H1 (cell line): Measurements from ENCODE around the gene NBEA. TPM values are rescaled to one million over a fixed set of nuclear protein-coding genes. Genes with fewer than 3 reads are reported as not detected.

Experiments used
- CTCF ChIA-PET: fragments of 300-600 bp; sonication (Branson Sonifier 250); formaldehyde crosslinking; loops from one replicate; lab custom pipeline; 2021; ENCODE audit not compliant: partially characterized antibody; lab: Charles Lee
- POLR2A ChIA-PET: fragments of 300-600 bp; sonication (Branson Sonifier 250); formaldehyde crosslinking; loops from one replicate; lab custom pipeline; 2021; ENCODE audit warnings: inconsistent platforms; ENCODE audit not compliant: partially characterized antibody; lab: Charles Lee
- DNase-seq, 2 experiments: peaks; one replicate each; pipeline versions ENCODE4 v3.0.0 to v3.0.0-alpha.2; 2010 to 2022; ENCODE audit warnings: low spot score in 2 of 2, low read depth in 1 of 2, mixed read lengths in 1 of 2
- FAIRE-seq: peaks from 2 replicates; lab custom pipeline; 2011; peaks lifted over from hg19 to GRCh38; lab: Jason Lieb, UNC
- H2AFZ ChIP-seq: 2 replicates; pipeline ENCODE4 v1.8.1; 2012; ENCODE audit warnings: low read length, inconsistent platforms
- H2AK5ac ChIP-seq: 2 replicates; pipeline ENCODE4 v1.6.1; 2013; ENCODE audit warnings: low read depth, low read length
- H2BK120ac ChIP-seq: replicated peaks from 2 replicates; pipeline ENCODE3; 2013; ENCODE audit warnings: low read depth, low read length, inconsistent platforms
- H2BK12ac ChIP-seq: 2 replicates; pipeline ENCODE4 v1.6.1; 2013; ENCODE audit warnings: low read depth, low read length
- H2BK15ac ChIP-seq: 2 replicates; pipeline ENCODE4 v1.6.1; 2013; ENCODE audit warnings: low read length
- H2BK20ac ChIP-seq: 2 replicates; pipeline ENCODE4 v1.6.1; 2013; ENCODE audit warnings: low read length
- H2BK5ac ChIP-seq: 2 replicates; pipeline ENCODE4 v1.6.1; 2013; ENCODE audit warnings: low read depth, low read length
- H3K14ac ChIP-seq: 2 replicates; pipeline ENCODE4 v1.6.1; 2013; ENCODE audit warnings: inconsistent platforms; ENCODE audit not compliant: insufficient read length
- H3K18ac ChIP-seq: 2 replicates; pipeline ENCODE4 v1.6.1; 2013; ENCODE audit warnings: low read length; ENCODE audit errors: extremely low read depth
- H3K23ac ChIP-seq: 2 replicates; pipeline ENCODE4 v1.6.1; 2013; ENCODE audit warnings: inconsistent platforms; ENCODE audit not compliant: insufficient read length
- H3K23me2 ChIP-seq: 2 replicates; pipeline ENCODE4 v1.6.1; 2013; ENCODE audit warnings: low read depth, low read length
- H3K27ac ChIP-seq: 2 replicates; pipeline ENCODE4 v1.6.1; 2011; ENCODE audit warnings: low read depth, low read length, inconsistent platforms
- H3K27me3 ChIP-seq, 4 experiments: replicated peaks in 1 of 4; 1 replicate in 1 of 4; 2 replicates in 3 of 4; pipeline versions ENCODE4 v1.6.1 to v1.8.1; 2011 to 2013; ENCODE audit warnings: low read length in 3 of 4, mild to moderate bottlenecking in 3 of 4, inconsistent platforms in 2 of 4, mixed read lengths in 2 of 4, moderate library complexity in 1 of 4; ENCODE audit not compliant: control insufficient read depth in 3 of 4, insufficient read depth in 3 of 4; ENCODE audit errors: extremely low read depth in 1 of 4
- H3K36me3 ChIP-seq, 4 experiments: 2 replicates each; pipeline versions ENCODE4 v1.6.1 to v1.8.1; 2011 to 2013; ENCODE audit warnings: mild to moderate bottlenecking in 4 of 4, low read length in 3 of 4, moderate library complexity in 2 of 4, control low read depth in 1 of 4, inconsistent platforms in 1 of 4; ENCODE audit not compliant: insufficient read depth in 4 of 4, control insufficient read depth in 2 of 4
- H3K4ac ChIP-seq: replicated peaks from 2 replicates; pipeline ENCODE3; 2013; ENCODE audit warnings: low read length, low read depth, mixed read lengths, inconsistent platforms; ENCODE audit not compliant: insufficient read length
- H3K4me1 ChIP-seq, 4 experiments: replicated peaks in 1 of 4; 1 replicate in 1 of 4; 2 replicates in 3 of 4; pipeline versions ENCODE4 v1.6.1 to v1.8.1; 2011 to 2013; ENCODE audit warnings: low read length in 3 of 4, inconsistent platforms in 2 of 4, mixed read lengths in 1 of 4; ENCODE audit not compliant: insufficient read depth in 4 of 4, control insufficient read depth in 3 of 4
- H3K4me2 ChIP-seq, 2 experiments: 2 replicates each; pipeline versions ENCODE4 v1.6.1 to v1.8.1; 2011 to 2013; ENCODE audit warnings: low read depth in 2 of 2, low read length in 2 of 2, control low read depth in 1 of 2, inconsistent platforms in 1 of 2, mild to moderate bottlenecking in 1 of 2; ENCODE audit not compliant: insufficient read depth in 1 of 2
- H3K4me3 ChIP-seq, 4 experiments: fragments of 200-600, 300-600 bp in 1 of 4; sonication (generic), shearing (Covaris generic), sonication (Bioruptor Twin) in 1 of 4; 2 replicates each; pipeline versions ENCODE4 v1.5.1 to v1.8.1; 2011 to 2016; ENCODE audit warnings: low read length in 4 of 4, low read depth in 3 of 4, control low read depth in 2 of 4, inconsistent platforms in 2 of 4, mild to moderate bottlenecking in 2 of 4, mixed read lengths in 1 of 4, moderate library complexity in 1 of 4; ENCODE audit not compliant: insufficient read depth in 2 of 4; ENCODE audit errors: extremely low read depth in 1 of 4
- H3K56ac ChIP-seq: replicated peaks from 2 replicates; pipeline ENCODE3; 2013; ENCODE audit warnings: low read depth, mild to moderate bottlenecking, mixed read lengths, low read length, inconsistent platforms; ENCODE audit not compliant: insufficient read length
- H3K79me1 ChIP-seq: 2 replicates; pipeline ENCODE4 v1.6.1; 2013; ENCODE audit warnings: low read depth, low read length, control low read depth
- H3K79me2 ChIP-seq, 2 experiments: 2 replicates each; pipeline versions ENCODE4 v1.6.1 to v1.8.1; 2012 to 2013; ENCODE audit warnings: low read length in 2 of 2, mild to moderate bottlenecking in 2 of 2, inconsistent platforms in 1 of 2; ENCODE audit not compliant: insufficient read depth in 2 of 2, control insufficient read depth in 1 of 2
- H3K9ac ChIP-seq, 4 experiments: replicated peaks in 1 of 4; 1 replicate in 1 of 4; 2 replicates in 3 of 4; pipeline versions ENCODE4 v1.6.1 to v1.8.1; 2011 to 2013; ENCODE audit warnings: low read depth in 3 of 4, low read length in 3 of 4, control low read depth in 2 of 4, mild to moderate bottlenecking in 2 of 4, moderate library complexity in 2 of 4, inconsistent platforms in 1 of 4; ENCODE audit errors: extremely low read depth in 1 of 4
- H3K9me3 ChIP-seq, 2 experiments: 2 replicates each; pipeline versions ENCODE4 v1.6.1 to v1.8.1; 2012 to 2013; ENCODE audit warnings: mild to moderate bottlenecking in 2 of 2, moderate library complexity in 2 of 2, control low read depth in 1 of 2, inconsistent platforms in 1 of 2, low read depth in 1 of 2, low read length in 1 of 2, mixed read lengths in 1 of 2; ENCODE audit not compliant: insufficient read depth in 2 of 2
- H4K20me1 ChIP-seq, 2 experiments: replicated peaks in 1 of 2; 2 replicates each; pipeline versions ENCODE3 to v1.8.1; 2011 to 2013; ENCODE audit warnings: inconsistent platforms in 2 of 2, low read length in 2 of 2, mild to moderate bottlenecking in 1 of 2; ENCODE audit not compliant: insufficient read depth in 2 of 2, control insufficient read depth in 1 of 2
- H4K5ac ChIP-seq: 2 replicates; pipeline ENCODE4 v1.6.1; 2013; ENCODE audit warnings: low read length, low read depth, mixed read lengths, inconsistent platforms; ENCODE audit not compliant: insufficient read length
- H4K8ac ChIP-seq: 2 replicates; pipeline ENCODE4 v1.8.0; 2013; ENCODE audit warnings: mild to moderate bottlenecking, moderate library complexity, low read length, inconsistent platforms; ENCODE audit not compliant: insufficient read depth; ENCODE audit errors: extremely low read depth
- H4K91ac ChIP-seq: replicated peaks from 2 replicates; pipeline ENCODE3; 2013; ENCODE audit warnings: low read length, mixed read lengths, inconsistent platforms; ENCODE audit not compliant: insufficient read length
- RFX5 ChIP-seq: IDR thresholded peaks from 2 replicates; pipeline ENCODE4 v1.6.1; 2011; ENCODE audit warnings: low read depth, low read length, improper control_type of control experiment, borderline replicate concordance
- WGBS, 2 experiments: shearing (Covaris generic) in 1 of 2; methylation state at CpG; one replicate each; pipeline versions ENCODE4 v1.1.6 to v1.1.7; 2013 to 2015; ENCODE audit warnings: low lambda C conversion rate in 2 of 2, mixed read lengths in 2 of 2, inconsistent platforms in 1 of 2, low coverage in 1 of 2, missing lambda C conversion rate in 1 of 2; ENCODE audit not compliant: insufficient replicate concordance in 2 of 2, insufficient coverage in 1 of 2, insufficient read length in 1 of 2; ENCODE audit errors: extremely low coverage in 1 of 2, missing lambda C conversion rate in 1 of 2; 5-methylcytosine and 5-hydroxymethylcytosine counted together
- polyA plus RNA-seq, 7 experiments: library from polyadenylated mRNA; depleted of rRNA in 3 of 7; stranded (reverse) in 5 of 7; unstranded in 2 of 7; fragments of >200 nt in 5 of 7; fragments of 200-250 nt in 2 of 7; gene quantifications; 1 replicate in 5 of 7; 2 replicates in 1 of 7; 4 replicates in 1 of 7; pipeline versions ENCODE4 v1.2.1 to v1.2.3, GENCODE V29; 2011 to 2013; ENCODE audit warnings: missing spikeins in 2 of 7, mixed read lengths in 2 of 7
- total RNA-seq: library from RNA; stranded (reverse); fragmentation: NEBNext Ultra II Directional; extraction: Animal tissue kit (Norgen Biotek cat#: 25700); gene quantifications from 2 replicates; pipeline ENCODE4 v1.2.1, GENCODE V29; 2021

The NBEA gene
- total and polyA plus RNA-seq, 2 of the 8 experiments (the other 6 are each of a cell fraction or from before 2014, with no cell fraction given): 14.2 to 21.5 TPM

- no peak overlapping the region for H3K4ac ChIP-seq
- no peaks in the 10 kb centered on the region for H4K20me1 ChIP-seq
- FAIRE-seq: no peak
- no peak overlapping the region for H2BK12ac ChIP-seq
- no peak for DNase-seq
- H2BK15ac ChIP-seq: no peak overlapping the region
- no peak overlapping the region for H3K4me2 ChIP-seq
- H3K27me3 ChIP-seq: no peaks in the 10 kb centered on the region
- H3K23ac ChIP-seq: no peak overlapping the region
- H3K18ac ChIP-seq: no peak overlapping the region
- no peak overlapping the region for H2BK5ac ChIP-seq
- H3K36me3 ChIP-seq: no peaks in the 10 kb centered on the region
- no peaks in the 10 kb centered on the region for H3K79me2 ChIP-seq
- no peak overlapping the region for H2AFZ ChIP-seq
- no peak overlapping the region for H4K91ac ChIP-seq
- H3K4me1 ChIP-seq: no peaks in the 10 kb centered on the region
- H3K79me1 ChIP-seq: no peaks in the 10 kb centered on the region
- no peak overlapping the region for H3K14ac ChIP-seq
- ChIA-PET CTCF (interaction anchor here (1.2 kb wide), 1 partner anchor 14 kb away, joined by 3 read pairs; no protein-coding TSS in a partner anchor), POLR2A (no interaction called here)
- no peak overlapping the region for H3K4me3 ChIP-seq
- no peaks in the 10 kb centered on the region; the same call in 1 of the 2 replicates for H3K23me2 ChIP-seq
- H4K8ac ChIP-seq: no peak overlapping the region
- no peak overlapping the region for H2BK120ac ChIP-seq
- no peak for TF ChIP-seq RFX5
- no peak overlapping the region for H3K56ac ChIP-seq
- no peak overlapping the region for H3K9ac ChIP-seq
- 85% methylated on average over 4 of the region's 4 CpGs; no CpG with 5 or more reads in 1 of the 2 experiments for WGBS, 2 experiments
- no peak overlapping the region for H4K5ac ChIP-seq
- no peak overlapping the region for H2AK5ac ChIP-seq
- no peak overlapping the region for H3K27ac ChIP-seq
- H2BK20ac ChIP-seq: no peak overlapping the region
- no peaks in the 10 kb centered on the region for H3K9me3 ChIP-seq
Measured at GRCh38 chr13:35092251-35092650, 150.2 kb downstream of the NBEA start.
